Measurements from ENCODE around the gene NDUFAF8. TPM values are rescaled to one million over a fixed set of nuclear protein-coding genes. Genes with fewer than 3 reads are reported as not detected.

NDUFAF8 gene
- total RNA-seq, 2 donors from 2014 or later, result 20.8 to 26.5 TPM

GRCh38 chr17:81243333-81243664 lies 4.2 kb downstream of the NDUFAF8 start:
- intact Hi-C loops (cut with DNase I), result no loop called here
- no peak for ATAC-seq

DNA sequence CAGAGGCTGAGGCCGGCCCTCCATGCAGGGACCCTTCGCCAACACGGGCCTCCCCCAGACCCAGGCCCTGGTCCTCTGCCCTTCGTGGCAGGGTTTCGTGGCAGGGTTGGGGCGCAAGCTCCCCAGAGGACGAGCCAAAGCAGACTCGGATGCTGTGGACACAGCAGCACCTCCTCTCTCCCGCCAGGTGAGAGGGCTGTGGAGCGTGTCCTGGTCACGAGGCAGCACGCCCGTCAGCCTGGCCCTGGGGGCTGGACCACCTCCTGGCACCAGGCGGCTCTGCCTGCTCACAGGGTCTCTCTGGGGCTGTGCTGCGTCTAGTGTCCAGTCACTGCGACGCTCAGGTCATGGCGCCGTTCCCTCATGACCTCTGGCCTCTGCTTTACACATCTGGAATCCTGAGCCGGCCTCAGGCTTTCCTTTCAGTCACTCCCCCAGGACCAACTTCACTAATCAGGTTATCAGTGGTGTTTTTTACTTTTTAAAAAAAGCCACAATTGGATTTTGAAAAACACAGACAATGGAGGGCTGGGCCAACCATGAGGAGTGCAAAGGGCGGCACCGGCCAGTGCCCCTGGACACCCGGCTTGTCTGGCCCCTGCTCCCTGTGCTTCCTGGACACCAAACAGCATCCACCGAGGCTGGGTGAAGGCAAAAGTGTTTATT lies 5.4 kb downstream of the NDUFAF8 start:
- DNase-seq (no peak), ATAC-seq (no peak)
- H3K4me1 ChIP-seq, result peaks cover 13% of the 10 kb centered on the region
- no peaks in the 10 kb centered on the region for H3K9me3 ChIP-seq
- 83% methylated on average over 14 to 24 of the region's 24 CpGs for WGBS, 2 donors
- intact Hi-C loops (cut with DNase I), result loop anchor here (5.0 kb wide), 1 partner anchor 358 kb away; no protein-coding TSS in a partner anchor
- TF ChIP-seq, protein P1, sequence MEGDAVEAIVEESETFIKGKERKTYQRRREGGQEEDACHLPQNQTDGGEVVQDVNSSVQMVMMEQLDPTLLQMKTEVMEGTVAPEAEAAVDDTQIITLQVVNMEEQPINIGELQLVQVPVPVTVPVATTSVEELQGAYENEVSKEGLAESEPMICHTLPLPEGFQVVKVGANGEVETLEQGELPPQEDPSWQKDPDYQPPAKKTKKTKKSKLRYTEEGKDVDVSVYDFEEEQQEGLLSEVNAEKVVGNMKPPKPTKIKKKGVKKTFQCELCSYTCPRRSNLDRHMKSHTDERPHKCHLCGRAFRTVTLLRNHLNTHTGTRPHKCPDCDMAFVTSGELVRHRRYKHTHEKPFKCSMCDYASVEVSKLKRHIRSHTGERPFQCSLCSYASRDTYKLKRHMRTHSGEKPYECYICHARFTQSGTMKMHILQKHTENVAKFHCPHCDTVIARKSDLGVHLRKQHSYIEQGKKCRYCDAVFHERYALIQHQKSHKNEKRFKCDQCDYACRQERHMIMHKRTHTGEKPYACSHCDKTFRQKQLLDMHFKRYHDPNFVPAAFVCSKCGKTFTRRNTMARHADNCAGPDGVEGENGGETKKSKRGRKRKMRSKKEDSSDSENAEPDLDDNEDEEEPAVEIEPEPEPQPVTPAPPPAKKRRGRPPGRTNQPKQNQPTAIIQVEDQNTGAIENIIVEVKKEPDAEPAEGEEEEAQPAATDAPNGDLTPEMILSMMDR (IDR thresholded peaks at IDR 0.05), result no peak
- no peak for TF ChIP-seq POLR2A (IDR thresholded peaks at IDR 0.05)
- peaks cover 0 to 2% of the 10 kb centered on the region in 2 donors for H3K36me3 ChIP-seq (replicated peaks in 1 of 2; ENCODE audit: insufficient read depth in 1 of 2, low read depth in 2 of 2)
- H3K27ac ChIP-seq, result no peak overlapping the region
- no peaks in the 10 kb centered on the region for H3K27me3 ChIP-seq
- H3K4me3 ChIP-seq, result no peak overlapping the region

More at GRCh38 chr17:81243333-81243664, 4.2 kb downstream of the NDUFAF8 start:
- Histone ChIP-seq H3K36me3 (replicated peaks in 1 of 2; ENCODE audit: insufficient read depth in 1 of 2, low read depth in 2 of 2) (no peaks in the 10 kb centered on the region), H3K4me1 (peaks cover 15% of the 10 kb centered on the region), H3K4me3 (no peak overlapping the region), H3K27ac (no peak overlapping the region), H3K9me3 (no peaks in the 10 kb centered on the region), H3K27me3 (no peaks in the 10 kb centered on the region)
- TF ChIP-seq POLR2A (IDR thresholded peaks at IDR 0.05), result no peak
- TF ChIP-seq, protein P1 (IDR thresholded peaks at IDR 0.05), result no peak
- 85 to 88% methylated on average over 10 of the region's 10 CpGs for WGBS, 2 donors
- no peak for DNase-seq

DNA sequence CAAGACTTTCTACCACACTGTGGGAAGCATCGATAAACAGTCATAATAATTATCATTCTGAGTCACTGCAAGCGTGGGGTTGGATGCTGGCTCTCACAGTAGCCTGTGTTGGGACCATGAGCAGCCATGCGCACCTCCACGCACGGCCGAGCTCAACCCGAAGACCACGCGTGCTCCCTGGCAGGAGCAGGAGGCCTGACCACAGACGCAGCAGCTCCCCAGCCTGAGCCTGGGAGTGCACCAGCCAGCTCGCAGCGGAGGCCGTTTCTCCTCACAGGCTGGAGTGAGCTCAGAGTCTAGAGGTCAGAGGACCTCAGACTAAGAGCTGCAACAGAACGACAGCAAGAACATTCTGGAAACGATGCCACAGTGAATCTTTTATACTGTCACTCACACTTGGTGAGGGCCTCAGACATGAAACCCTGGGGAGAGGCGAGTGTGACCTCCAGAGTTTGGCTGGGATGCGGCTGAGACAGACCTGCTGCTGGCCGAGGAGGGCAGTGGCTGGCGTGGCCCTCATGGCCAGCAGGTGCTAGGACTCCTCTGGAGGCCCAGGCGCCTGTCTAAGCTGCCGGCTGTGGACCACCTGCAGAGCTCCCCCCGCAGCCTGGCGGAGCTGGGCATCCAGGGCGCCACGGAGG lies 6.0 kb downstream of the NDUFAF8 start:
- no peak overlapping the region for H3K4me3 ChIP-seq
- no peak overlapping the region for H3K27ac ChIP-seq
- peaks cover 0 to 4% of the 10 kb centered on the region in 2 donors for H3K36me3 ChIP-seq (replicated peaks in 1 of 2; ENCODE audit: insufficient read depth in 1 of 2, low read depth in 2 of 2)
- TF ChIP-seq POLR2A (IDR thresholded peaks at IDR 0.05), result no peak
- TF ChIP-seq, protein P1 (IDR thresholded peaks at IDR 0.05), result no peak
- WGBS, 2 donors, result 84 to 88% methylated on average over 5 to 25 of the region's 25 CpGs
- H3K4me1 ChIP-seq, result peaks cover 8% of the 10 kb centered on the region
- no peak for DNase-seq
- H3K9me3 ChIP-seq, result no peaks in the 10 kb centered on the region
- no peaks in the 10 kb centered on the region for H3K27me3 ChIP-seq
- intact Hi-C loops (cut with DNase I), result loop anchor here (5.0 kb wide), 1 partner anchor 357 kb away; no protein-coding TSS in a partner anchor
- no peak for ATAC-seq

GRCh38 chr17:81245665-81246342 lies 6.7 kb downstream of the NDUFAF8 start:
- Histone ChIP-seq H3K4me1 (peaks cover 1% of the 10 kb centered on the region), H3K4me3 (no peak overlapping the region), H3K9me3 (no peaks in the 10 kb centered on the region), H3K27me3 (no peaks in the 10 kb centered on the region), H3K27ac (no peak overlapping the region), H3K36me3 (replicated peaks in 1 of 2; ENCODE audit: insufficient read depth in 1 of 2, low read depth in 2 of 2) (peaks cover 0 to 9% of the 10 kb centered on the region in 2 donors)
- intact Hi-C loops (cut with DNase I), result loop anchor here (5.0 kb wide), 1 partner anchor 356 kb away; no protein-coding TSS in a partner anchor
- WGBS, 2 donors, result 81 to 82% methylated on average over 20 to 23 of the region's 37 CpGs
- no peak for DNase-seq
- no peak for ATAC-seq
- TF ChIP-seq, protein P1 (IDR thresholded peaks at IDR 0.05), result no peak
- TF ChIP-seq POLR2A (IDR thresholded peaks at IDR 0.05), result no peak

Measured in body of pancreas (tissue), 4 donors.